ENCODE data around the gene HAS3. TPM values are rescaled to one million over a fixed set of nuclear protein-coding genes. Genes with fewer than 3 reads are reported as not detected.

HAS3 gene
- total RNA-seq, 3 donors from 2014 or later: 4.6 to 19.4 (median 15.0) TPM

- no peak for TF ChIP-seq CTCF (IDR thresholded peaks at IDR 0.05)
- no peak for ATAC-seq
- Histone ChIP-seq H3K4me3 (no peak overlapping the region), H3K4me1 (ENCODE audit: low read depth) (no peaks in the 10 kb centered on the region), H3K9me3 (no peaks in the 10 kb centered on the region), H3K36me3 (ENCODE audit: low read depth) (no peaks in the 10 kb centered on the region)
- no peak for DNase-seq
- intact Hi-C loops (cut with DNase I, micrococcal nuclease): no loop called here
These were observed 21.2 kb upstream of the HAS3 start for GRCh38 chr16:69084289-69084688.

- Histone ChIP-seq H3K4me1 (ENCODE audit: low read depth) (no peaks in the 10 kb centered on the region), H3K36me3 (ENCODE audit: low read depth) (no peaks in the 10 kb centered on the region), H3K9me3 (no peaks in the 10 kb centered on the region), H3K4me3 (no peak overlapping the region)
- intact Hi-C loops (cut with DNase I, micrococcal nuclease): no loop called here
- ATAC-seq: no peak
- DNase-seq: no peak
- TF ChIP-seq CTCF (IDR thresholded peaks at IDR 0.05): no peak
These were observed 20.3 kb upstream of the HAS3 start for GRCh38 chr16:69085032-69085695.

GRCh38 chr16:69087161-69087581 lies 18.3 kb upstream of the HAS3 start:
- no peak for ATAC-seq
- TF ChIP-seq CTCF (IDR thresholded peaks at IDR 0.05): no peak
- no peaks in the 10 kb centered on the region for H3K4me1 ChIP-seq (ENCODE audit: low read depth)
- no peaks in the 10 kb centered on the region for H3K9me3 ChIP-seq
- intact Hi-C loops (cut with DNase I, micrococcal nuclease): no loop called here
- DNase-seq: peak in 1 of 3 donors; percentile 8
- H3K4me3 ChIP-seq: no peak overlapping the region
- H3K36me3 ChIP-seq (ENCODE audit: low read depth): no peaks in the 10 kb centered on the region

- no peak for TF ChIP-seq CTCF (IDR thresholded peaks at IDR 0.05)
These were observed 16.8 kb upstream of the HAS3 start for GRCh38 chr16:69088684-69089083.

GRCh38 chr16:69089091-69089910 lies 16.2 kb upstream of the HAS3 start:
- ATAC-seq (peak; percentile 7), DNase-seq (peak in 1 of 3 donors; percentile 6)
- no peaks in the 10 kb centered on the region for H3K36me3 ChIP-seq (ENCODE audit: low read depth)
- H3K9me3 ChIP-seq: no peaks in the 10 kb centered on the region
- no peak overlapping the region for H3K4me3 ChIP-seq
- no peak for TF ChIP-seq CTCF (IDR thresholded peaks at IDR 0.05)
- H3K4me1 ChIP-seq (ENCODE audit: low read depth): no peaks in the 10 kb centered on the region
- intact Hi-C loops (cut with DNase I, micrococcal nuclease): no loop called here

More at GRCh38 chr16:69088684-69089083, 16.8 kb upstream of the HAS3 start:
- DNase-seq (no peak), ATAC-seq (no peak)
- Histone ChIP-seq H3K9me3 (no peaks in the 10 kb centered on the region), H3K4me3 (no peak overlapping the region), H3K4me1 (ENCODE audit: low read depth) (no peaks in the 10 kb centered on the region), H3K36me3 (ENCODE audit: low read depth) (no peaks in the 10 kb centered on the region)
- intact Hi-C loops (cut with DNase I, micrococcal nuclease): no loop called here
